ENCODE measurements around the gene LRRC36.

- TF ChIP-seq CTCF (IDR thresholded peaks at IDR 0.05) (no peak), POLR2A (IDR thresholded peaks at IDR 0.05) (no peak)
Observed at GRCh38 chr16:67302076-67302475, 24.5 kb upstream of the LRRC36 start.
